KBM-7 (cell line): Measurements from ENCODE around the gene CSPG4.

ENCODE experiments used
- DNase-seq: peaks from one replicate; pipeline ENCODE4 v3.0.0-alpha.2; 2015
- in situ Hi-C: fragments of 300-500 bp; cut with MboI; formaldehyde crosslinking; loops from 2 replicates; pipeline ENCODE4 v1.14.3; 2020; ENCODE audit warnings: low sequenced_read_pairs, low pct_unique_long_range_greater_than_20kb, mixed read lengths

The CSPG4 gene

GRCh38 chr15:75659928-75660645 lies 52.6 kb downstream of the CSPG4 start:
- no peak for DNase-seq
- in situ Hi-C loops, result loop anchor here (25.0 kb wide), 1 partner anchor 648 kb away; the partner anchor contains the start of gene PPCDC

- in situ Hi-C loops, result loop anchor here (25.0 kb wide), 1 partner anchor 647 kb away; the partner anchor contains the start of gene PPCDC
- no peak for DNase-seq
Measured at GRCh38 chr15:75659141-75659771, 53.4 kb downstream of the CSPG4 start.

GRCh38 chr15:75656813-75657212 lies 55.8 kb downstream of the CSPG4 start:
- in situ Hi-C loops, result loop anchor here (25.0 kb wide), 1 partner anchor 645 kb away; the partner anchor contains the start of gene PPCDC
- DNase-seq, result no peak

GRCh38 chr15:75656331-75656730 lies 56.3 kb downstream of the CSPG4 start:
- in situ Hi-C loops, result loop anchor here (25.0 kb wide), 1 partner anchor 644 kb away; the partner anchor contains the start of gene PPCDC
- DNase-seq, result no peak

GRCh38 chr15:75655931-75656330 lies 56.7 kb downstream of the CSPG4 start:
- in situ Hi-C loops, result loop anchor here (25.0 kb wide), 1 partner anchor 644 kb away; the partner anchor contains the start of gene PPCDC
- DNase-seq, result no peak

GRCh38 chr15:75654201-75654907 lies 58.3 kb downstream of the CSPG4 start:
- DNase-seq, result no peak
- in situ Hi-C loops, result loop anchor here (25.0 kb wide), 1 partner anchor 642 kb away; the partner anchor contains the start of gene PPCDC

GRCh38 chr15:75653347-75653913 lies 59.2 kb downstream of the CSPG4 start:
- in situ Hi-C loops, result loop anchor here (25.0 kb wide), 1 partner anchor 641 kb away; the partner anchor contains the start of gene PPCDC
- DNase-seq, result no peak

- in situ Hi-C loops, result loop anchor here (25.0 kb wide), 1 partner anchor 640 kb away; the partner anchor contains the start of gene PPCDC
- peak; percentile 42 for DNase-seq
Measured at GRCh38 chr15:75651810-75652543, 60.7 kb downstream of the CSPG4 start.

GRCh38 chr15:75650908-75651809 lies 61.5 kb downstream of the CSPG4 start:
- in situ Hi-C loops, result loop anchor here (25.0 kb wide), 1 partner anchor 639 kb away; the partner anchor contains the start of gene PPCDC
- peak; percentile 33 for DNase-seq

- no peak for DNase-seq
- in situ Hi-C loops, result loop anchor here (25.0 kb wide), 1 partner anchor 638 kb away; the partner anchor contains the start of gene PPCDC
Measured at GRCh38 chr15:75649848-75650247, 62.8 kb downstream of the CSPG4 start.

GRCh38 chr15:75649045-75649761 lies 63.4 kb downstream of the CSPG4 start:
- in situ Hi-C loops, result no loop called here
- no peak for DNase-seq

- no peak for DNase-seq
- in situ Hi-C loops, result no loop called here
Measured at GRCh38 chr15:75648156-75649000, 64.3 kb downstream of the CSPG4 start.

- DNase-seq, result peak; percentile 88
- in situ Hi-C loops, result no loop called here
Measured at GRCh38 chr15:75647370-75648155, 65.1 kb downstream of the CSPG4 start, which contains the start of gene SNX33. TSS of gene SNX33 (plus strand) at chr15:75647912. CDS start at chr15:75649103, 1,191 bp downstream.

GRCh38 chr15:75646944-75647364 lies 65.7 kb downstream of the CSPG4 start:
- DNase-seq, result peak; percentile 52
- in situ Hi-C loops, result no loop called here
